NCI-H2081 (cell line): Measurements from ENCODE around the gene CYTIP.
"Not testable (repeated sequence)": the region's sequence is repeated elsewhere in the genome, so short reads cannot be mapped to it uniquely, and the experiment has no call there.

Source experiments
- DNase-seq, 2 experiments: peaks; one replicate each; lab custom pipeline; 2025; lab: John Stamatoyannopoulos, UW

Gene CYTIP

GRCh38 chr2:157424374-157424773, 19.5 kb downstream of the CYTIP start:
- DNase-seq, result no peak

- no peak for DNase-seq
These were observed 21.9 kb downstream of the CYTIP start for GRCh38 chr2:157421964-157422363.

GRCh38 chr2:157421331-157421944, 22.5 kb downstream of the CYTIP start:
- DNase-seq, result no peak

DNA sequence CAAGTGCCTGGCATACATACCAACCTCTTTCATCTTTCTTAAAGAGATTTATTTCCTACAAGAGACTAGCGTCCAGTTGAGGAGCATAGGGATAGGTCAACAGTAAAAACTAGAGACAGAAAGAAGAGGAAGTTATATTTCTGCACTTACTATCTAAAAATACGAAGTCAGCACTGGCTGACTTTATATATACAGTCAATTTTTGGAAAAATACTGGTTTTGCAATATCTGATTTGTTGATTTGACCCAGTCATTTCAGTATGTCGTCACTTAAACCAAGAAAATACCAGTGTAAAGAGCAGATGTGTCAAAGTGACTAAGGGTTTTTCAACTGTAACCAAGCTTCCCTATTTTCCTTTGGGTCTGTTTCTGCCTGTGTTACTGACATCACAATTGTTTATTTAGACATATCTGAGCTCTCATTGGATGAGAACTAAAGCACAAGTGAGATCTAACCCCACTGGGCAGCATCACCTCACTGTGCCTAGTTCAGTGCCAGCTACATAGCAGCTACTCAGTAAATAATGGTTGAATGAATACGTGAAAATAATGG, 23.0 kb downstream of the CYTIP start:
- no peak for DNase-seq

- no peak for DNase-seq
These were observed 24.8 kb downstream of the CYTIP start for GRCh38 chr2:157419031-157419575.

- no peak for DNase-seq
These were observed 25.6 kb downstream of the CYTIP start for GRCh38 chr2:157418239-157418641.

DNA sequence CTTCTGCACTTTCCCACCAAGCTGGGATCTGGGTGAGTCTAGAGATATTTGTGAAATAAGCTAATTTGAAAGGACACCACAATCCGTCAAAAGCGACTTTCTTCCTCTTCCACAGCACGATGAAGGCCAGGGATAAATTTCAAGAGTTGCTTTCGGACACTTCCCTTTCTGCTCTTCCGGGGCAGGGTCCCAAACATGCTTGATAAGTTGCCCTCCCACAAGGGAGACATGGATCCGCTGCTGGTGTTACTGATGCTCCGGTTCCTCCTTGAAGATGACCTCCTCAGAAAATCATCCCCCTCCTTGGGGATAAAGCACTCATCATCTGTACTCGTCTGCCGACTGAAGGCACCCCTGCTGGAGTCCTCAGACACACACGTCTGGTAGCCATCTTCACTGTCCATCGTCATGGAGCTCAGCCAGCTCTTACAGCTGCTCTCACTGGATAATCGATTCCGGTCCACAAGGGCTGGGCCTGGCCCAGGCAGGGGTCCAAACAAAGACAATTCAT, 28.2 kb downstream of the CYTIP start:
- no peak for DNase-seq

DNA sequence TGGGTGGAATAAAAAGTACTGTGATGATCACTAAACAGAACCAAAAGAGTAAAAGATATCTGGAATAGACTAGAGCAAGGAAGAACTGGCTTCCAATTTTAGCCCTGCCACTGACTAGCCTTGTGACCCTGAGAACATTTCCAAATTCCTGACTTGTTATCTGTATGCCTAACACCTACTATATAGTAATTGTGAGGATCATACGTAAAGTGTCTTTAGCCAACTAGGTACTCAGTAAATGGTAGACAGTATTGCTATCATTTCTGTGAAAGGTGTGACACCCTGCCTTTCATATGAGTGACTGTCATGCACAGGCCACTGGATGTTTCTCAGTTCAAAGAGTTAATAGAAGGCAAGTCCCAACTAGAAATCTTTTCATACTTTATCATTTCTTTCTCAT, 29.8 kb downstream of the CYTIP start:
- DNase-seq, result no peak

- no peak for DNase-seq
These were observed 30.4 kb downstream of the CYTIP start for GRCh38 chr2:157413326-157414035.

DNA sequence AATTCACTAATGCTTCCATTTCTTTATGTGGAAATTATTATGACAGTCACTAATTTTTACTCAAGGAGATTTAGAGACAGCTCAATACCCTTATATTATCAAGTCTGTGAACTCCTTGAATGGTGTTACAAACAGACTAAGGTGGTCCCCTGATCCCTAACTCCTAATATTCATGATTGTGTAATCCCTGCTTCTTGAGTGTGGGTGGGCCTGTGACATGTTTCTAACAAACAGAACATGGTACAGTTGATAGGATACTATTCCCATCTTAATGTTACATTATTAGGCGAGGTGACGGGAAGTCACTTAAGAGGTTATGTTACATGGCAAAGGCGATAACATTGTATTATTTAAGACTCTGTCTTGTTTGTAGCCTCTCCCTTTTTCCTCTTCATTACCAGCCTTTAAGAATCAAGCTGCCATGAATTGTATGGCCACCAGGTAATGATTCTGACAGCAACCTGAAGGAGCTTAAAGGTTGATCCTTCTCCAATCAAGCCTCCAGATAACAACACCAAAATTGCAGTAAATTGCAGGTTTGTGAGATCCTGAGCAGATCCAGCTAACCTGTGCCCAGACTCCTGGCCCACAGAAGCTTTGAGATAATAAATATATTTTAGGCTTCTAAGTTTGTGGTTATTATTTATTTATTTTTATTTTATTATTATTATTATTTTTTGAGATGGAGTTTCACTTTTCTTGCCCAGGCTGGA, 32.1 kb downstream of the CYTIP start:
- DNase-seq, result no peak

DNA sequence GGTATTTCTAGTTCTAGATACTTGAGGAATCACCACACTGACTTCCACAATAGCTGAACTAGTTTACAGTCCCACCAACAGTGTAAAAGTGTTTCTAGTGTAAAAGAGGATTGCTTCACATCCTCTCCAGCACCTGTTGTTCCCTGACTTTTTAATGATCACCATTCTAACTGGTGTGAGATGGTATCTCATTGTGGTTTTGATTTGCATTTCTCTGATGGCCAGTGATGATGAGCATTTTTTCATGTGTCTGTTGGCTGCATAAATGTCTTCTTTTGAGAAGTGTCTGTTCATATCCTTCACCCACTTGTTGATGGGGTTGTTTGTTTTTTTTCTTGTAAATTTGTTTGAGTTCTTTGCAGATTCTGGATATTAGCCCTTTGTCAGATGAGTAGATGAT, 38.5 kb downstream of the CYTIP start:
- DNase-seq, result not testable (repeated sequence)

GRCh38 chr2:157404363-157404762, 39.5 kb downstream of the CYTIP start:
- no peak for DNase-seq

DNA sequence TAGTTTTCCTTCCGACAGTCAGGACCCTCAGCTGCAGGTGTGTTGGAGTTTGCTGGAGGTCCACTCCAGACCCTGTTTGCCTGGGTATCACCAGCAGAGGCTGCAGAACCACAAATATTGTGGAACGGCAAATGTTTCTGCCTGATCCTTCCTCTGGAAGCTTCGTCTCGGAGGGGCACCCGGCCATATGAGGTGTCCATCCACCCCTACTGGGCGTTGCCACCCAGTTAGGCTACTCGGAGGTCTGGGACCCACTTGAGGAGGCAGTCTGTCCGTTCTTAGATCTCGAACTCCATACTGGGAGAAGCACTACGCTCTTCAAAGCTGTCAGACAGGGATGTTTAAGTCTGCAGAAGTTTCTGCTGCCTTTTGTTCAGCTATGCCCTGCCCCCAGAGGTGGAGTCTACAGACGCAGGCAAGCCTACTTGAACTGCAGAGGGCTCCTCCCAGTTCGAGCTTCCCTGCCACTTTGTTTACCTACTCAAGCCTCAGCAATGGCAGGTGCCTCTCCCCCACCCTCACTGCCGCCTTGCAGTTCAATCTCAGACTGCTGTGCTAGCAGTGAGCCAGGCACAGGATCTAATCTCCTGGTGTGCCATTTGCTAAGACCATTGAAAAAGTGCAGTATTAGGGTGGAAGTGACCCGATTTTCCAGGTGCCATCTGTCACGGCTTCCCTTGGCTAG, 40.9 kb downstream of the CYTIP start:
- not testable (repeated sequence) for DNase-seq

DNA sequence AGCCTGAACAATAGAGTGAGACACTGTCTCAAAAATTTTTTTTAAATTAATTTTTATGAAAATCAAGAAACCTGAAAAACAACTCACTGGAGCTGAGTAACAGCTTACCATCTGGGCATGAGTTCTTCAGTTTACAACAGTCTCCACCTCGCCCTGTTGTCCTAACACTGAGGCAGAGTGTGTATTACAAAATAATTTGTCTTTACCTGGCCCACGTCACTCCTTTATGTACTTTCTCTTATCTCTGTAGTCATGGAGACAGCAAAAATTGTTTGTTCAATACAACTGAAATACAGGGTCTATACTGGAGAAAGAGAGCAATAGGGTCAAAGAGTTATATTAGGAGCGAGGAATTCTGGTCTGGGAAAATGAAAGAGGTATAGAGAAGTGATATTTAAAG, 48.1 kb downstream of the CYTIP start:
- DNase-seq, result no peak

- DNase-seq, result no peak
These were observed 49.0 kb downstream of the CYTIP start for GRCh38 chr2:157394928-157395327.

DNA sequence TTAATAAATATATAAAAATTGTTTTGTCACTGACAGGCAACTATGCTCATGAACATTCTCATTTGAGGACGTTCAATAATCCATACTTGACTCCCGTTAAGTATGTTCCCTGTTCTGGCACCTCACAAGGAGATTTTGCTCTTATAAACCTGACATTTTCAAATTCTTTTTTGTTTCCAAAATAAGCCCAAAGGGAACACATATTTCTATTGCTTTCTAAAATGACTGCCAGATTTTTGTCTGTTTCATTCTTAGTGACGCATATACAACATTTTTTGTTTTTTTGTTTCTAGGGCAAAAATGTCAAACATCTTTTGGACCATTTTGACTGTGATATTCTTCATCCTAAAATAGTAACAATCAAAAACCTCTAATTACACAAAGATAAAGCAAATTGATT, 50.5 kb downstream of the CYTIP start:
- DNase-seq, result no peak

GRCh38 chr2:157388827-157389226, 55.1 kb downstream of the CYTIP start:
- DNase-seq, result no peak

GRCh38 chr2:157386747-157387146, 57.1 kb downstream of the CYTIP start:
- no peak for DNase-seq

DNA sequence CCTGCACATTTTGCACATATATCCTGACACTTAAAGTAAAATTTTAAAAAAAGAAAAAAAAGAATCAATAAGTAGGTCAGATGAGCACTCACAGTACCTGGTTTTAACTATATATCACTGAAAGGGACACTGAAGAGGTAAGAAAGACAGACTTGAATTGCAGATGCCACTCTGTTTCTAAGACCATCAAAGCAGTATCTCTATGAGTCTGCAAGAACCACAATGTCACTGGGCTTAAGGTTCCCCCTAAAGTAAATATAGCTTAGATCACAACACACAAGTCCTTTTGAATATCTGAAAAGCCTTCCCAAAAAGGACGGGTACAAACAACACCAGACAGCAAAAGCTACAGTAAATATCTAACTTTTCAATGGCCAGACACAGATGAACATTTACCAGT, 57.6 kb downstream of the CYTIP start:
- DNase-seq, result no peak

GRCh38 chr2:157377861-157378260, 66.0 kb downstream of the CYTIP start:
- no peak for DNase-seq

- DNase-seq, result no peak
These were observed 67.8 kb downstream of the CYTIP start for GRCh38 chr2:157376041-157376440.

DNA sequence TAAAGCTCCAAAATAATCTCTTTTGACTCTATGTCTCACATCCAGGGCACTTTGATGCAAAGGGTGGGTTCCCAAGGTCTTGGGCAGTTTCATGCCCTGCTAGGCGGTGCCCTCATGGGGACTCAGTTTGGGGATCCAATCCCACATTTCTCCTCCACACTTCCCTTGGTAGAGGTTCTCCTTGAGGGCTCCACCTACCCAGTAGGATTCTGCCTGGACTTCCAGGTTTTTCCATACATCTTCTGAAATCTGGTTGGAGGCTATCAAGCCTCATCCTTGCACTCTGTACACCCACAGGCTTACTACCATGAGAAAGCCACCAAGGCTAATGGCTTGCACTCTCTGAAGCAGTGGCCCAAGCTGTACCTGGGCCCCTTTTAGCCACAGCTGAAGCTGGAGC, 68.5 kb downstream of the CYTIP start:
- DNase-seq, result no peak
